Stimulated activated naive CD8-positive, alpha-beta T cell treated with anti-CD3 and anti-CD28 coated beads, Interleukin-15, Interleukin-2, amounts not matched to agents 100 U/mL and 50 U/mL, for 24 hours (primary cell): Measurements from ENCODE around the gene MYBPC2.
"Not testable (repeated sequence)": the region's sequence is repeated elsewhere in the genome, so short reads cannot be mapped to it uniquely, and the experiment has no call there.

Experiments
- ATAC-seq: fragments of 150-1000 bp; cut with Tn5 transposase; one replicate; pipeline ENCODE4 v1.10.0; 2021
- DNase-seq: peaks from one replicate; pipeline ENCODE4 v3.0.0; 2021

MYBPC2 gene

GRCh38 chr19:50459638-50460037 lies 26.9 kb downstream of the MYBPC2 start:
- ATAC-seq = no peak
- no peak for DNase-seq

DNA sequence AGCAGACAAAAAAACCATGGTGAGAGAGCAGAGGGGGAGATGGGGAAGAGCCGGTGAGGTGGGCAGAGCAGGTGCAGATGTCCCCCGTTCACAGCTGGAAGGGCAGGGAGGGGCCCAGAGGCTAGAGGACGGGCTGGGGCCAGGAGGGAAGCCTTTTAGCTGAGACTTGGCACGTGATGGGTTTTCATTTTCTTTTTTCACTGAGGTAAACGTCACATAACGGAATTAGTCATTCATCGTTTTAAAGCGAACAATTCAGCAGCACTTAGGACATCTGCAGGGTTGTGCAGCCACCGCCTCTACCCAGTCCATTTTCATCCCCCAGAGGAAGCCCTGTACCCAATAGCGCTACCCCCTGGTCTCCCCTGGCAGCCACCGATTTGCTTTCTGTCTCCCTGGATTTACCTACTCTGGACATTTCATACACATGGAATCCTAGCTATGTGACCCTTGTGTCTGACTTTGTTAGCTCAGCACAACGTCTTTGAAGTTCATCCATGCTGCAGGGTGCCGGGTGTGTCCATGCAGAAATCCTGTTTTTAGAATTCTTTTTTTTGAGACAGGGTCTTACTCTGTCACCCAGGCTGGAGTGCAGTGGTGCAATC lies 27.6 kb downstream of the MYBPC2 start:
- ATAC-seq (peak; percentile 63), DNase-seq (peak; percentile 31)

- DNase-seq = peak; percentile 70
- peak; percentile 82 for ATAC-seq
These were observed 28.6 kb downstream of the MYBPC2 start for GRCh38 chr19:50461066-50461875.

DNA sequence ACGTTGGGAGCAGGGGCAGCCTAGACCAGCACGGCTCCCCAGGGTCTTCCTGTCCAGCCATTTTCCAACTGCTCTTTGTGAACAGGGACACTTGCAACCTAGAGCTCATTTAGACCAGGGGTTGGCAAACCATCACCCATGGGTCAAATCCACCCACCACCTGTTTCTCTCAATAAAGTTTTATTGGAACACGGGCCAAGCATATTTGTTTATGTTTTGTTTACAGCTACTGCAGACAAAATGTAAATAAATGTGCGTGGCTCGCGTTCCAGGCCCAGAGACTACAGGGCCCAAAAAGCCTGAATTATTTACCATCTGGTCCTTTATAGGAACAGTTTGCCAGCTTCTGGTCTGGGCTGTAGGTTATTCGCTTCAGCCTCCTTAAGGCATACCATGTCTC lies 30.3 kb downstream of the MYBPC2 start:
- ATAC-seq (no peak), DNase-seq (no peak)

GRCh38 chr19:50464348-50464747 lies 31.7 kb downstream of the MYBPC2 start:
- ATAC-seq = no peak
- DNase-seq = no peak

DNA sequence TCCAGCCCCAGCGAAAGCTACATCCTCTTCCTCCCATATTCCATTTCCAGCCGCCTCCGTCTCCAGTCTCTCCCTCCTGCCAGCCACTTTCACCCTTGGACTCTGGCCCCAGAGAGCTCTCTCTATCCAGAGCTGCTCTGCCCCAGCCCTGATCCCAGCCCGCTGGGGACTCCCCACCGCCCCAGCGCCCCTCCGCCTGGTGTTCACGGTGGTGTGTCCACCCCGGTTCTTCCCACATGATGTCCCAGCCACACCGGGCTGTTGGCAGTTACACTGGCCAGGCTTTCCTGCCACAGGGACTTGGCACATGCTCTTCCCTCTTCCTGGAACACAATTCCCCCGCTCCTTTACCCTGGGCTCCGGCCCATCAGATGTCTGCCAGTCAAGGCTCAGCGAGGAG lies 32.3 kb downstream of the MYBPC2 start:
- ATAC-seq (no peak), DNase-seq (no peak)

GRCh38 chr19:50465986-50466705 lies 33.5 kb downstream of the MYBPC2 start:
- DNase-seq (no peak), ATAC-seq (no peak)

- no peak for DNase-seq
- no peak for ATAC-seq
These were observed 34.0 kb downstream of the MYBPC2 start for GRCh38 chr19:50466706-50467039.

GRCh38 chr19:50467566-50467965 lies 34.9 kb downstream of the MYBPC2 start:
- ATAC-seq (no peak), DNase-seq (no peak)

DNA sequence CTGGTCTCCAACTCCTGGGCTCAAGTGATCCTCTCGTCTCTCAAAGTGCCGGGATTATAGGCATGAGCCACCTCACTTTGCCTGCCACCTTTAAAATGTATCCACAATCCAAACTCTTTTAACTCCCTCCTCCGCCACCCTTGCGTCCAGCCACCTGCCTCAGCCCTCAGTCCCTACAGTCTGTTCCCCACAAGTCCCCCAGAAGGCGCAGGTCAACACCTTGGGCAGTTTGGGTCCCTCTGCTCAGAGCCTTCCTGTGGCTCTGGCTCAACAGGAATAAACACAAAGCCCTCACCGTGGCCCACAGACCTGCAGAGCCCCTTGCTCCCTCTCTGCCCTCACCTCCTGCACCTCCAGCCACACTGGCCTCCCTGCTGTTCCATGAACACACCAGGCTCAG lies 36.1 kb downstream of the MYBPC2 start:
- DNase-seq (no peak), ATAC-seq (no peak)

GRCh38 chr19:50473336-50473735 lies 40.6 kb downstream of the MYBPC2 start:
- ATAC-seq, DNase-seq: not testable (repeated sequence)

DNA sequence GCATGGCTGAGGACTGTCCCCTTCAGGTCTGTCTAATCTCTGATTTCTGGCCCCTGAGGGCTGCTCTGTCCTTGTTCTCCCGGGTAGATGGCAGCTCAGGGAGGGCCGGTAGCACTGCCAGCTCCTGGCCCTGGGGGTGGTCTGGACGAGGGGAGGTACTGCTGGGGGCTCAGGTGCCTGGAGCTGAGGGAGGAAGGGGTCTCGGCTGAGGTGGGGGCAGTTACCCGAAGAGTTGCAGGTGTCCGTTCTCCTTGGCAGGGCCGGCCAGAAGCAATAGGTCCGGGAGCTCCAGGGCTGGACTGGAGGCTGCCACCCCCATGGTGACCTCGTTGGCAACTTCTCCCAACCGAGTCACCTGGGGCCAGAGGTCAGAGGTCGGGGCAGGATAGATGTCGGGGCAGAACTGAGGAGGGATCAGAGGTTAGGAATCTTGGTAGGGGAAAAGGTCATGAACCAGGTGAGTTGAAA lies 42.4 kb downstream of the MYBPC2 start:
- DNase-seq = no peak
- no peak for ATAC-seq

GRCh38 chr19:50475736-50476223 lies 43.1 kb downstream of the MYBPC2 start:
- DNase-seq = no peak
- no peak for ATAC-seq

DNA sequence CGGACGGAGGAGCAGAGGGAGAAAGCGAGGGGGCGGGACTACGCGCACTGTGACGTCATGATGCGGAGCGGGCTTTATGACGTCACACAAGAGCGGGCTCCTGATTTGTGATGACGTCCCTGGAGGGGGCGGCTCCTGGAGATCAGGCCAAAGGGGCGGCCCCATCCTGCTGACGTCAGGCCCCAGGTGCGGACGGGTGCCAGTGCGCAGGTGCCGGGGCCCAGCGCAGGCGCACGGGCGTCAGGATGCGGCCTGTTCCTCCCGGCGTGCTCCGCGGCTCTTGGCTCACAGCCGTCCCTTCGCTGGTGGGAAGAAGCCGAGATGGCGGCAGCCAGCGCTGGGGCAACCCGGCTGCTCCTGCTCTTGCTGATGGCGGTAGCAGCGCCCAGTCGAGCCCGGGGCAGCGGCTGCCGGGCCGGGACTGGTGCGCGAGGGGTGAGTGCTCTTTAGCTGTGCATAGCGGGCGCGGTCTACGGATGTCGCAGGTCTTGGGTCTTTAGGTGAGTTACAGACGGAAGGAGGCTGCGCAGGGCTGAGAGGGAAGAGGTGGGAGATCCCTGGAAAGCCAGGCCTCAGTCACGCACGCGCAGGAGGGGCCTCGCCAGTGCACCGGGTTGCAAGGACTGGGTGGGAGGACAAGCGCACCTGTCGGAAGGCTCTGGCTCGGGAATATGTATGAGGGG lies 43.7 kb downstream of the MYBPC2 start, which contains the start of the genes EMC10 and GARIN5A:
Gene EMC10 (plus strand): TSS at position 284 of the 683 bp plus-strand sequence. CDS start 38 bp downstream, at position 322.
Gene GARIN5A (minus strand): TSS at position 625 of the 683 bp plus-strand sequence. CDS start 460 bp downstream, at position 165.
- ATAC-seq = peak; percentile 96

DNA sequence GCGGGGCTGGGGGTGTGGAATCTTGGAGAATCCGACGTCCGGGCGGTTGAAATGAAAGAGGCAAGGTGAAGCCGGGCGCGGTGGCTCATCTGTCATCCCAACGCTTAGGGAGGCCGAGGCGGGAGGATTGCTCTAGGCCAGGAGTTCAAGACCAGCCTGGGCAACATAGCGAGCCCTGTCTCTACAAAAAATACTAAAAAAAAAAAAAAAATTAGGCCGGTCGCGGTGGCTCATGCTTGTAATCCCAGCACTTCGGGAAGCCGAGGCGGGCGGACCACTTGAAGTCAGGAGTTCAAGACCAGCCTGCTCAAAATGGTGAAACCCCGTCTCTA lies 44.2 kb downstream of the MYBPC2 start:
- ATAC-seq = no peak
- DNase-seq = no peak

More for the DNA sequence above, 43.7 kb downstream of the MYBPC2 start, which contains the start of the genes EMC10 and GARIN5A:
- peak; percentile 96 for DNase-seq

GRCh38 chr19:50477751-50478515 lies 45.2 kb downstream of the MYBPC2 start:
- no peak for DNase-seq

DNA sequence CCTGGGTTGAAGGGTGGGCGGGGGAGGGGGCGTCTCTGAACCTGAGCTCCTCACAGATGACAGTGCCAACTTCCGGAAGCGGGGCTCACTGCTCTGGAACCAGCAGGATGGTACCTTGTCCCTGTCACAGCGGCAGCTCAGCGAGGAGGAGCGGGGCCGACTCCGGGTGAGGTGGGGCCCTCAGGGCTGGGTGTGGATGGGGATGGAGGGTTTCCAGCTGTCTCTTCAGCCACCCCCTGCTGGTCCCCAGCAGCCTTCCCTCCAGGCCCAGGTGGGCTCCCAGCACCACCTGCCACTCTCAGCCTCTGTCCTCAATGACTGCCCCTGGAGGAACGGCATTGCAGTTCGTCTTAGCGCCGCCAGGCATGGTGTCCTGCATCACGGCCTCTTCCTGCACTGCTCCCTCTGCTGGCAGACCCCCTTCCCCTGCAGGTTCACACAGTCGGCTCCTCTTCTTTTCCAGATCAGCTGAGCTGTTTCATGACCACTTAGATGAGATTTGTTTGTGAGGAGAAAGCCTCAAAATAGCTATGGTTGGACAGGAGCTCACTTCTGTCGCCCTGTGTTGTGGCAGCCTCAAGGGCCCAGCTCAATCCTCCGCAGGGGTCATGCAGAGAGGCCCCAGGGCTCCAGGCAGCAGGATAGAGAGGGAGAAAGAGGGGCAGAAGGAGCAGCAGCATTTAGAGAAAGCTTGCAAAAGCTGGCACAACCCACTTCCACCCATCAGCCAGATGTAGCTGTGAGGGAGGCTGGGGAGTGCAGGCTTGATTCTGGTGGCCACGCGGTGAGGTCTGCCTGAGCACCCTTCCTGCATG lies 46.4 kb downstream of the MYBPC2 start:
- DNase-seq (peak; percentile 37), ATAC-seq (no peak)

More at GRCh38 chr19:50477751-50478515, 45.2 kb downstream of the MYBPC2 start:
- no peak for ATAC-seq

DNA sequence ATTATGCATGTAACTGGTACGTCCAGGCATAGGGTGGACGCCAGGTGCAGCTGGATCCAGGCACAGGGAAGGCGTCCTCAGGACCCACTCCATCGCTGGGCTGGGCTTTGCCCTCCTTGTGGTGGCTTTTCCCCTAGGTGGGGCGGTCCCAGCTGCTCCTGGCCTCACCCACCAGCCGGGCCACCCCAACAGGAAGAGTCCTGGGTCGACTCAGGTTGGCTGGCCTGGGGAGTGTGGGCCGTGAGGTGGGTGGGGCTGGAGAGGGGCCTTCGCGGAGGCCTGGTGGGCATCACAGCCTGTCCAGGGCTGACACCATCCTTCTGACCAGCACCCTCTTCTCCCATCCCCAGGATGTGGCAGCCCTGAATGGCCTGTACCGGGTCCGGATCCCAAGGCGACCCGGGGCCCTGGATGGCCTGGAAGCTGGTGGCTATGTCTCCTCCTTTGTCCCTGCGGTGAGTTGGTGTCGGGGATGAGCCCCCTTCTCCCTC lies 47.1 kb downstream of the MYBPC2 start:
- ATAC-seq (no peak), DNase-seq (no peak)

DNA sequence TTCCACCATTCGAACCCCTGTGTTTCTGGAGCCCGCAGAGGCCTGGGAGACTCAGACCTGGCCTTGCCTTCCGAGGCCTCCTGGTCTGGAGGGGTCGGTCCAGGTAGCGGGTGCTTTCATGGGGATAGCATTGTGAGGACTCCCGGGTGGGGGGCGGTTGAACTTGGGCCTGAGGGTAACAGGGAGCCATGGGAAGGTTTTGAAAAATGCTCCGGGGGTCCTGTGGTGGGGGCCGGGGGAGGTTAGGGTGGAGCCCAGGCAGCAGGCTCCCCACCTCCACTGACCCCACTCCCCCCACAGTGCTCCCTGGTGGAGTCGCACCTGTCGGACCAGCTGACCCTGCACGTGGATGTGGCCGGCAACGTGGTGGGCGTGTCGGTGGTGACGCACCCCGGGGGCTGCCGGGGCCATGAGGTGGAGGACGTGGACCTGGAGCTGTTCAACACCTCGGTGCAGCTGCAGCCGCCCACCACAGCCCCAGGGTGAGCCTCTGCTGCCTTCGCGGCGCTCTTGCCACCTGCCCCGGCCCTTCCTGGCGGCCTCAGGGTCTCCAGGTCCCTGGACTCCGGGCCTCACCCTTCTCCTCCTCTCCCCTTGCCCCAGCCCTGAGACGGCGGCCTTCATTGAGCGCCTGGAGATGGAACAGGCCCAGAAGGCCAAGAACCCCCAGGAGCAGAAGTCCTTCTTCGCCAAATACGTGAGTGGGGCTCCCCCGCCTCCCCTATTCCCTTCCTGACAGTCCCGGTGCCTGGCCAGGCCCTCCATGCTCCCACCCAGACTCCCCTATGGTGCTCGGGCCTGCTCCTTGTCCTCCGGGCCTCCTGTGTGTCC lies 47.8 kb downstream of the MYBPC2 start:
- DNase-seq (no peak), ATAC-seq (no peak)
